OCI-LY3 (cell line): ENCODE results near the gene TARBP2.

Experiments
- CTCF ChIP-seq: fragments of 200-600, 300-600 bp; sonication (generic); IDR thresholded peaks from 2 replicates; pipeline ENCODE4 v1.5.1; 2014; ENCODE audit warnings: antibody characterized with exemption, low read length, low read depth
- EZH2phosphoT487 ChIP-seq: fragments of 200-600 bp; shearing (Covaris generic); IDR thresholded peaks from 2 replicates; pipeline ENCODE4 v1.6.1; 2018; ENCODE audit warnings: antibody characterized with exemption, mixed run types, low read depth

- TF ChIP-seq CTCF (no peak), EZH2phosphoT487 (no peak)
Observed at GRCh38 chr12:53550595-53550994, 49.5 kb downstream of the TARBP2 start.
